ENCODE results near the gene SKAP2.

DNA sequence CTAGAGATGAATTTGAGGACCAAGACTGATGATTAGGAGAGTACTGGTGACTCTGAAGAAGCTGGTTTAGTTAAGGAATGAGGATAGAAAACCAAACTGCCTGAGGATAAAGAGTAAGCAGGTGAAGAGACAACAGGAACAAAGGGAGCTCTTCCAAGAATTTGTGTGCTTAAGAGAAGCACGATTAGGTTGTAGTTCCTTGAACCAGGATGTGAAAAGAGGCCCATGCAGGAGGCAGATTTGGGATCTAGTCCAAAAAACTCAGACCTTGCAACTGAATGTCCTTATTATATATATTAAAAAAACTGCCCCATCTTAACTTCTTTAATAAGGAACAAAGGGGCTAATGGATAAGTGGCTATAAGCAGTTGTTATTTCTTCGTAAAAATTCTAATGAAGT is 150.4 kb downstream of the SKAP2 start:
- TF ChIP-seq CTCF (IDR thresholded peaks at IDR 0.05; ENCODE audit: poor library complexity, severe bottlenecking) (no peak), POLR2AphosphoS5 (IDR thresholded peaks at IDR 0.05) (no peak), SMC3 (conservative IDR thresholded peaks at IDR 0.05; ENCODE audit: poor library complexity) (no peak), MXI1 (conservative IDR thresholded peaks at IDR 0.05; ENCODE audit: poor library complexity, severe bottlenecking) (no peak), RAD21 (conservative IDR thresholded peaks at IDR 0.05) (no peak), REST (IDR thresholded peaks at IDR 0.05; ENCODE audit: borderline replicate concordance) (no peak)
